B cell (primary cell): ENCODE measurements around the gene RAPH1. TPM values are rescaled to one million over a fixed set of nuclear protein-coding genes. Genes with fewer than 3 reads are reported as not detected.

Experiments used
- ATAC-seq: fragments of 200-7000 bp; cut with Tn5 transposase; one replicate; pipeline ENCODE4 v1.10.0; 2021; ENCODE audit warnings: low read depth, mild to moderate bottlenecking, moderate number of reproducible peaks, moderate library complexity
- CTCF ChIA-PET: fragments of 350-600 bp; sonication (Branson Sonifier 250); formaldehyde crosslinking; loops from one replicate; lab custom pipeline; 2021; ENCODE audit warnings: antibody characterized with exemption, inconsistent platforms; lab: Charles Lee
- POLR2A ChIA-PET: fragments of 350-600 bp; sonication (Branson Sonifier 250); formaldehyde crosslinking; loops from one replicate; lab custom pipeline; 2021; ENCODE audit warnings: antibody characterized with exemption; lab: Charles Lee
- DNase-seq: peaks from one replicate; pipeline ENCODE4 v3.0.0; 2013
- H2AFZ ChIP-seq: 2 replicates; pipeline ENCODE4 v1.6.1; 2012; ENCODE audit warnings: mild to moderate bottlenecking, low read depth, low read length; ENCODE audit not compliant: insufficient read depth, poor library complexity, severe bottlenecking
- H3K27ac ChIP-seq, 2 donors: 1 replicate in 1 of 2; 2 replicates in 1 of 2; pipeline ENCODE4 v1.5.1; 2012 to 2013; ENCODE audit warnings: low read length in 2 of 2, mild to moderate bottlenecking in 2 of 2, moderate library complexity in 1 of 2
- H3K27me3 ChIP-seq, 4 experiments: fragments of 200-600 bp in 1 of 4; sonication (generic) in 1 of 4; replicated peaks in 1 of 4; 1 replicate in 2 of 4; 2 replicates in 2 of 4; pipeline versions ENCODE4 v1.6.1 to v1.7.0; 2013 to 2016; ENCODE audit warnings: low read length in 3 of 4, mild to moderate bottlenecking in 2 of 4, mixed read lengths in 1 of 4, moderate library complexity in 1 of 4; ENCODE audit not compliant: insufficient read depth in 4 of 4, control insufficient read depth in 3 of 4; ENCODE audit errors: control extremely low read depth in 1 of 4
- H3K36me3 ChIP-seq, 2 experiments: replicated peaks in 1 of 2; 1 replicate in 1 of 2; 2 replicates in 1 of 2; pipeline versions ENCODE4 v1.6.1 to v1.7.1; 2013; ENCODE audit warnings: low read length in 1 of 2; ENCODE audit not compliant: insufficient read depth in 2 of 2, control insufficient read depth in 1 of 2; ENCODE audit errors: control extremely low read depth in 1 of 2, extremely low read depth in 1 of 2
- H3K4me1 ChIP-seq, 2 donors: fragments of 200-600 bp in 1 of 2; sonication (generic) in 1 of 2; 1 replicate in 1 of 2; 2 replicates in 1 of 2; pipeline versions ENCODE4 v1.5.1 to v1.6.1; 2013 to 2017; ENCODE audit warnings: low read length in 2 of 2; ENCODE audit not compliant: control insufficient read depth in 2 of 2, insufficient read depth in 2 of 2
- H3K4me2 ChIP-seq: replicated peaks from 2 replicates; pipeline ENCODE3; 2012; ENCODE audit warnings: mild to moderate bottlenecking, low read depth, low read length; ENCODE audit not compliant: poor library complexity, severe bottlenecking
- H3K4me3 ChIP-seq, 5 experiments: fragments of 200-600 bp in 1 of 5; sonication (generic) in 1 of 5; 1 replicate in 3 of 5; 2 replicates in 2 of 5; pipeline versions ENCODE4 v1.5.1 to v1.7.0; 2011 to 2016; ENCODE audit warnings: low read length in 4 of 5, mild to moderate bottlenecking in 4 of 5, low read depth in 2 of 5, control low read depth in 1 of 5, moderate library complexity in 1 of 5; ENCODE audit not compliant: insufficient read depth in 1 of 5; ENCODE audit errors: control extremely low read depth in 1 of 5, extremely low read depth in 1 of 5
- H3K79me2 ChIP-seq: fragments of 200-600 bp; sonication (generic); one replicate; pipeline ENCODE4 v1.6.0; 2016; ENCODE audit warnings: low read length; ENCODE audit not compliant: control insufficient read depth, insufficient read depth
- H3K9ac ChIP-seq: fragments of 200-600 bp; sonication (generic); 2 replicates; pipeline ENCODE4 v1.6.1; 2017; ENCODE audit warnings: mild to moderate bottlenecking, low read length, moderate library complexity
- H3K9me3 ChIP-seq, 3 donors: one replicate each; pipeline versions ENCODE4 v1.6.1 to v1.7.1; 2013; ENCODE audit warnings: low read length in 2 of 3; ENCODE audit not compliant: control insufficient read depth in 2 of 3, insufficient read depth in 1 of 3; ENCODE audit errors: control extremely low read depth in 1 of 3
- H4K20me1 ChIP-seq: 2 replicates; pipeline ENCODE4 v1.6.0; 2012; ENCODE audit warnings: mild to moderate bottlenecking, low read length; ENCODE audit not compliant: insufficient read depth, control insufficient read depth, poor library complexity, severe bottlenecking
- H3K27ac Mint-ChIP-seq: one replicate; pipeline ENCODE4 v1.8.0; 2021; ENCODE audit warnings: mixed read lengths
- H3K27me3 Mint-ChIP-seq: one replicate; pipeline ENCODE4 v1.8.0; 2021; ENCODE audit warnings: mixed read lengths
- H3K4me1 Mint-ChIP-seq: one replicate; pipeline ENCODE4 v1.8.0; 2021; ENCODE audit warnings: mixed read lengths
- H3K4me3 Mint-ChIP-seq: one replicate; pipeline ENCODE4 v1.8.0; 2021; ENCODE audit warnings: mixed read lengths
- H3K9me3 Mint-ChIP-seq: one replicate; pipeline ENCODE4 v1.8.0; 2022; ENCODE audit warnings: mixed read lengths; ENCODE audit not compliant: insufficient read depth
- CTCF ChIP-seq: fragments of 200-600 bp; IDR thresholded peaks from one replicate; pipeline ENCODE4 v1.8.0; 2022; ENCODE audit warnings: antibody characterized with exemption, mild to moderate bottlenecking
- EZH2 ChIP-seq: IDR thresholded peaks from 2 replicates; pipeline ENCODE4 v1.6.1; 2012; ENCODE audit warnings: borderline replicate concordance, low read depth, mild to moderate bottlenecking, moderate library complexity, low read length; ENCODE audit not compliant: insufficient read depth, poor library complexity, severe bottlenecking
- WGBS: methylation state at CpG from one replicate; pipeline ENCODE4 v1.1.5; 2013; ENCODE audit warnings: missing lambda C conversion rate; ENCODE audit not compliant: insufficient coverage; 5-methylcytosine and 5-hydroxymethylcytosine counted together
- intact Hi-C: fragments of 100-400 bp; cut with micrococcal nuclease; formaldehyde crosslinking; loops from one replicate; pipeline ENCODE4 v1.10.0; 2022
- polyA plus RNA-seq: library from polyadenylated mRNA; depleted of rRNA; stranded (reverse); fragments of >200 nt; gene quantifications from 2 replicates; pipeline ENCODE4 v1.2.3, GENCODE V29; 2012
- total RNA-seq, 2 donors: library from RNA; stranded (reverse); fragments of 120-200 nt in 1 of 2; gene quantifications; 1 replicate in 1 of 2; 2 replicates in 1 of 2; pipeline versions ENCODE4 v1.2.3 to v1.2.4, GENCODE V29; 2013 to 2022

The RAPH1 gene
- total and polyA plus RNA-seq, 2 donors (not counting 1 experiment from before 2014, with no cell fraction given), result 0.13 TPM; not detected in 1

GRCh38 chr2:203383038-203383437 is 152.1 kb downstream of the RAPH1 start:
- TF ChIP-seq CTCF (no peak), EZH2 (no peak)
- Histone ChIP-seq H3K36me3 (peaks cover 0 to 3% of the 10 kb centered on the region in 2 experiments), H3K4me2 (no peak overlapping the region), H3K9ac (no peak overlapping the region), H3K4me3 (no peak overlapping the region), H3K27me3 (no peaks in the 10 kb centered on the region), H2AFZ (no peak overlapping the region), H3K79me2 (no peaks in the 10 kb centered on the region), H3K4me1 (no peaks in the 10 kb centered on the region), H3K27ac (no peak overlapping the region), H3K9me3 (no peaks in the 10 kb centered on the region), H4K20me1 (no peaks in the 10 kb centered on the region)
- Mint-ChIP-seq H3K9me3 (no peaks in the 10 kb centered on the region), H3K27ac (no peak overlapping the region), H3K4me3 (no peak overlapping the region), H3K27me3 (no peaks in the 10 kb centered on the region), H3K4me1 (no peaks in the 10 kb centered on the region)
- DNase-seq (no peak), ATAC-seq (no peak)
- ChIA-PET POLR2A (no interaction called here), CTCF (no interaction called here)
- intact Hi-C loops, result no loop called here
- 100% methylated on average over 1 of the region's 1 CpG for WGBS

DNA sequence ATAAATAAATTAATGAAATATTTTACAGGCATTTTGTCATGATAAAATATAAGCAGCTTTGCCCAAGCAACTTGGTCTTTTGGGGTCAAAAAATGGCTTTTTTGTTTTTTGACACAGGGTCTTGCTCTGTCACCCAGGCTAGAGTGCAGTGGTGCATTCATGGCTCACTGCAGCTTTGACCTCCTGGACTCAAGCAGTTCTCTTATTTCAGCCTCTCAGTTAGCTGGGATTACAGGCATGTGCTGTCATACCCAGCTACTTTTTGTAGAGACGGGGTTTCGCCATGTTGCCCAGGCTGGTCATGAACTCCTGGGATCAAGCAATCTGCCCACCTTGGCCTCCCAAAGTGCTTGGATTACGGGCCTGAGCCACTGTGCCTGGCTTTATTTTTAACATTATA is 155.9 kb downstream of the RAPH1 start:
- no peak overlapping the region for H3K27ac Mint-ChIP-seq
- no peak overlapping the region for H3K4me2 ChIP-seq
- H3K27me3 Mint-ChIP-seq, result no peaks in the 10 kb centered on the region
- H3K36me3 ChIP-seq, result peaks cover 0 to 1% of the 10 kb centered on the region in 2 experiments
- H3K4me3 Mint-ChIP-seq, result no peak overlapping the region
- DNase-seq, result no peak
- no peaks in the 10 kb centered on the region for H3K79me2 ChIP-seq
- no peaks in the 10 kb centered on the region for H4K20me1 ChIP-seq
- ChIA-PET CTCF (no interaction called here), POLR2A (no interaction called here)
- no peak overlapping the region for H3K27ac ChIP-seq
- no peak overlapping the region for H2AFZ ChIP-seq
- 100% methylated on average over 2 of the region's 3 CpGs for WGBS
- intact Hi-C loops, result no loop called here
- no peaks in the 10 kb centered on the region for H3K4me1 Mint-ChIP-seq
- H3K9ac ChIP-seq, result no peak overlapping the region
- TF ChIP-seq CTCF (no peak), EZH2 (no peak)
- no peaks in the 10 kb centered on the region for H3K27me3 ChIP-seq
- no peaks in the 10 kb centered on the region for H3K9me3 Mint-ChIP-seq
- H3K9me3 ChIP-seq, result no peaks in the 10 kb centered on the region
- no peak overlapping the region for H3K4me3 ChIP-seq
- no peaks in the 10 kb centered on the region for H3K4me1 ChIP-seq
- no peak for ATAC-seq
